GM18867 (cell line): ENCODE data around the gene GDPD3.

Experiments
- ATAC-seq: cut with Tn5 transposase; IDR thresholded peaks from one replicate; pipeline ENCODE4 v1.9.1; 2021; ENCODE audit warnings: mild to moderate bottlenecking, moderate library complexity; ENCODE audit not compliant: unreplicated experiment

Gene GDPD3

DNA sequence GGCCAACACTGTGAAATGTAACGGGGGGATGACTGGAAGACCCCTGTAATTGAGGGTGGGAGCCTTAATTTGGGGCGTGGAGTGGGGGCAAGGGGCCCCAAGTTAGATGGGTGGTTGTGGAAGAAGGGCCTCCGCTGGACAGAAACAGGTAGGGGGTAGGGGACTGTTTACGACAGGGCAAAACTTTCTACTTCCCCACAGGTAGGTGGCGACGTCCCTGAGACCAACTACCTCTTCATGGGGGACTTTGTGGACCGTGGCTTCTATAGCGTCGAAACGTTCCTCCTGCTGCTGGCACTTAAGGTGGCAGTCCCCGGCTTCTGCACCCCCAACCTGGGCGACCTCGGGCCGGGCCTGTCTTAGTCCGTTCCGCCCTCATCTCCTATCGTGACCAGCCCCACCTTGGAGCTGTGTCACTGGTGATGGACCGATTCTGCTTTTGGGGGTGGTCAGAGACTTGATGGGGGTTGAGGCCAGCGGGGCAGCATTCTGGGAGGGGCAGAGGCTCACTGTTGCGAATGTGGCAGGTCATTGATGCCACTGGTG lies 30.7 kb downstream of the GDPD3 start:
- no peak for ATAC-seq

- ATAC-seq = no peak
These were observed 33.9 kb downstream of the GDPD3 start for GRCh38 chr16:30079480-30079879.

DNA sequence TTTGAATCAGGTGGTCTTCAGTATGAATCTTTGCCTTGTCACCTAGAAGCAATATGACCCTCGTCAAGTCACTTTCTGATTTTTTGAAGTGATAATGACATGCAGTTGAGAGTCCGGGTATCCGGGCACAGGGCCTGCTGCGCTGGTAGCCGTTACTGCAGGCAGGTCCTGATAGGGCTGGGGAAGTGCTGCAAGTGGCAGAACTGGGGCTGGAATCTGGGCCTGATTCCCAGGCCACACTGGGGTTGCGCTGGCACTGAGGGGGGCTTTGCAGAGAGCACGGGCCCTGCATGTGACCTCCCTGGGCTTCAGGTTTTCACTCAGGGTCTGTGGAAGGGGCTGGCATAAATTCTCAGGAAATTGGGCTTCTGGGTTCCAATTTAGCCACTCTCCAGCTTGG lies 34.6 kb downstream of the GDPD3 start:
- no peak for ATAC-seq

GRCh38 chr16:30077656-30078055 lies 35.7 kb downstream of the GDPD3 start:
- no peak for ATAC-seq

DNA sequence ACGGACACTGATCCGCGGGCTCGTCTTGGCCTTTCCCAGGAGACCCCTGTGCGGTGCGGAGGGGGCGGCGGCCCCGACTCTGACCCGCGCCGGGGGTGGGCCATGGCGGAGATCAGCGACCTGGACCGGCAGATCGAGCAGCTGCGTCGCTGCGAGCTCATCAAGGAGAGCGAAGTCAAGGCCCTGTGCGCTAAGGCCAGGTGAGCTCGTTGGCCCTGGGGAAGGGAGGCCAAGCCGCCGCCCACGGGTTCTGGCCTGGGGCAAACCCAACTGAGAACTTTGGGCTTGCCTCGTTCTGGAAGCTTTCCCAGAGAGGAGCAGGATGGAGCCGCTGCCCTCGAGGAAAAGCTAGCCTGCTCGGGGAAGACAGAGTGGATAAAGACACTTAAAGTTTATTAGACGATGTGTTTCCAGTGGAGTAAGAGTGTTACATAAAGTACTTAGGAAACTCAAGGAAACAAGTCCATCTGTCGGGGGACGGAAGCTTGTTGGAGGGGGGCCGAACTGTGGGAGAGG lies 37.0 kb downstream of the GDPD3 start:
- ATAC-seq = peak; percentile 31

DNA sequence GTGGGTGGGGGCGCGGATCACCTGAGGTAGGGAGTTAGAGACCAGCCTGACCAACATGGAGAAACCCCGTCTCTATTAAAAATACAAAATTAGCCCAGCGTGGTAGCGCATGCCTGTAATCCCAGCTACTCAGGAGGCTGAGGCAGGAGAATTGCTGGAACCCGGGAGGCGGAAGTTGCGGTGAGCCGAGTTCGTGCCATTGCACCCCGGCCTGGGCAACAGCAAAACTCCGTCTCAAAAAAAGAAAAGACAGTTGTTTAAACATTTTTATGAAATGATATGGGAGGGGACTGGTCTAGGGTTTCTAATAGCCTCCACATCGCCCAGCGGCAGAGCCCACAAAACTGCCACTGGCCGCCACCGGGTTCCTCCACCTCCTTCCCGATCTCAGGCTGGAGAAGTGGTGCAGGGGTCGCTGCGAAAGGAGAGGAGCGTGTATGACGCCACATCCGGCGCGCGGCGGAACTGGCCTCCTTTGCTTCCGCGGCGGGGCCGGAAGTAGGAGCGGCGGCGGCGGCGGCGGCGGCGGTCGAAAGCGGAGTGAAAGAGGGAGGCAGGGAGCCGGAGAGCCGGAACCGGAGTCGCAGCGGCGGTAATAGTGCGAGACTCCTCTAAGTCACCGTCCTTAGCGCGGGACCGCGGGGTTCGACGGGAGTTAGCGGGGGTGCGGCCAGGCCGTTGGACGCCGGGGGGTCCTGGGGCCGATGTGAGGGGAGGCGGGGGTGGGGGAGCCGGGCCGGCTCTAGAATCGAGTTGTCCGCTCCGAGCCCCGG lies 37.6 kb downstream of the GDPD3 start, which contains the start of gene PPP4C:
PPP4C (plus strand) TSS at position 492 of the 773 bp plus-strand sequence. CDS start 384 bp downstream, outside the sequence.
- peak; percentile 71 for ATAC-seq

GRCh38 chr16:30070490-30070889 lies 42.8 kb downstream of the GDPD3 start:
- ATAC-seq = no peak

GRCh38 chr16:30069611-30070462 lies 43.5 kb downstream of the GDPD3 start:
- no peak for ATAC-seq

GRCh38 chr16:30068750-30069610 lies 44.4 kb downstream of the GDPD3 start:
- ATAC-seq = no peak

- no peak for ATAC-seq
These were observed 45.0 kb downstream of the GDPD3 start for GRCh38 chr16:30068333-30068732.

- ATAC-seq = no peak
These were observed 45.8 kb downstream of the GDPD3 start for GRCh38 chr16:30067584-30067916.

DNA sequence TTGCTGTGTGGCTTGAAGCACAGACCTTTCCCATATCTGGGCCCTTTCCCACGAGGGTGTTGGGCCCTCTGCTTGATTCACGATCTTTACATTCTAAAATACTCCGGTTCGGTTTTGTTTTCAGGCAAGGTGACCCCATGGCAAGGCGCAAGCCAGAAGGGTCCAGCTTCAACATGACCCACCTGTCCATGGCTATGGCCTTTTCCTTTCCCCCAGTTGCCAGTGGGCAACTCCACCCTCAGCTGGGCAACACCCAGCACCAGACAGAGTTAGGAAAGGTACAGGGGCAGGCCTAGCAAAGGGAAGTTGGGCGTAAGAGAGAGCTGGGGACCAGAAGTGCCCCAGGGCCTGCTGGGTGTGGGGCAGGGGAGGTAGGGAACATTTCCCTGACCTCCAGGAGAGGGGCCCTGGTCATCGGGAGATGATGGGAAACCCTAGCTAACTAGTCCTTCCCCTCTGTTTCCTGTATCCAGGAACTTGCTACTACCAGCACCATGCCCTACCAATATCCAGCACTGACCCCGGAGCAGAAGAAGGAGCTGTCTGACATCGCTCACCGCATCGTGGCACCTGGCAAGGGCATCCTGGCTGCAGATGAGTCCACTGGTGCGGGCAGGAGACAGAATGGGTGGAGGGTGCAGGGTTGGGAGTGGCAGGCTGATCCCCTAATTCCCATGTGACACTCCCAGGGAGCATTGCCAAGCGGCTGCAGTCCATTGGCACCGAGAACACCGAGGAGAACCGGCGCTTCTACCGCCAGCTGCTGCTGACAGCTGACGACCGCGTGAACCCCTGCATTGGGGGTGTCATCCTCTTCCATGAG lies 46.4 kb downstream of the GDPD3 start:
- no peak for ATAC-seq

GRCh38 chr16:30065943-30066760 lies 47.2 kb downstream of the GDPD3 start:
- ATAC-seq = no peak

DNA sequence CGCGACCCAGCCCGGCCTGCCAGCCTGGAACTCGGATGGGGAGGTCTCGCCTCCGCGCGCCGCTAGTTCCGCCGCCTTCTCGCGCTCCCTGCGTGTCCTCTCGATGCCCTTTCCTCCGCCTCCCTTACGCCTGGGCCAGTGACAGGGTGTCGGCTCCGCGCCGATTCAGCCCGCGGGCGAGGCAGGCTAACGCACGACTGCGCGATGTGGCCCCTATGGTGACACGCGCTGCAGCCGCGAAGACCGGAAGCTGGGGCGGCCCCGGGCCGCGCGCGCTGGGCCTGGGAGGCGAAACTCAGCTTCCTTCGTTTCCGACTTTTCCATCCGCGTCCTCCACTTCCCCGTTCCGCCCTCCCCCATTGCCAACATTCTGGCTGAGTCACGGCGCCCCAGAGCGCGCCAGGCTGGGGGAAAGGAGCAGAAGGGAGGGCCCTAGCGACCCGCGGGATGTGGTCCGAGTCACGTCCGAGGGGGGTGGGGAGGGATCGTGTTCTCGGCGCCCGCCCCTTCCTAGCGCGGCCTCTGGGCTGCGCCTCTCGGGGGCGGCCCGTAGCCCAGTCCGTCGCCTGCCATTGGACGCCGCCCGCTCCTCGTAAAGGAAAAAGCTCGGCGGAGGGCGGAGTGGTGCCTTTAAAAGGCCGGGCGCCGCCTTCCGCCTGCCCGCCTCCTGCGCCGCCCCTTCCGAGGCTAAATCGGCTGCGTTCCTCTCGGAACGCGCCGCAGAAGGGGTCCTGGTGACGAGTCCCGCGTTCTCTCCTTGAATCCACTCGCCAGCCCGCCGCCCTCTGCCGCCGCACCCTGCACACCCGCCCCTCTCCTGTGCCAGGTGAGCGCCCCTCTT lies 48.0 kb downstream of the GDPD3 start, which contains the start of gene ALDOA:
ALDOA (plus strand) TSS at position 659 of the 841 bp plus-strand sequence. CDS start 1,138 bp downstream, outside the sequence.
- ATAC-seq = peak; percentile 77

DNA sequence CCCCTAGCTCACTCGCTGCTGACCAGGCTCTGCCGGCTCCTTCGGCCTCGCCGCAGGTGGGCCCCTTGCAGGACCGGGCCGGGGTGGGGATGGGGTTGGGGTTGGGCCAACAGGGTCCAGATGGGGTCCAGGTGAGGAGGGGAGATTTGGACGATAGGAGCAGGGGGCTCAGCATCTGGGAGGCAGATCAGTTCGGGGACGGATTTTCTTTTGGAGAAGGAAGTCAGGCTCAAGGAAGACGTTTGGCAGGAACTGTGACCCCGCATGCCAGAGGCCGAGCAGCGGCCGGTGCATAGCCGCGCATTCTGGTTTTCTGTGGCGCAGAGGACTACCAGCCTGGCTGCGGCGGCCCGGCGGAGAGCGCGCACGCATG lies 48.6 kb downstream of the GDPD3 start:
- ATAC-seq = peak; percentile 9

DNA sequence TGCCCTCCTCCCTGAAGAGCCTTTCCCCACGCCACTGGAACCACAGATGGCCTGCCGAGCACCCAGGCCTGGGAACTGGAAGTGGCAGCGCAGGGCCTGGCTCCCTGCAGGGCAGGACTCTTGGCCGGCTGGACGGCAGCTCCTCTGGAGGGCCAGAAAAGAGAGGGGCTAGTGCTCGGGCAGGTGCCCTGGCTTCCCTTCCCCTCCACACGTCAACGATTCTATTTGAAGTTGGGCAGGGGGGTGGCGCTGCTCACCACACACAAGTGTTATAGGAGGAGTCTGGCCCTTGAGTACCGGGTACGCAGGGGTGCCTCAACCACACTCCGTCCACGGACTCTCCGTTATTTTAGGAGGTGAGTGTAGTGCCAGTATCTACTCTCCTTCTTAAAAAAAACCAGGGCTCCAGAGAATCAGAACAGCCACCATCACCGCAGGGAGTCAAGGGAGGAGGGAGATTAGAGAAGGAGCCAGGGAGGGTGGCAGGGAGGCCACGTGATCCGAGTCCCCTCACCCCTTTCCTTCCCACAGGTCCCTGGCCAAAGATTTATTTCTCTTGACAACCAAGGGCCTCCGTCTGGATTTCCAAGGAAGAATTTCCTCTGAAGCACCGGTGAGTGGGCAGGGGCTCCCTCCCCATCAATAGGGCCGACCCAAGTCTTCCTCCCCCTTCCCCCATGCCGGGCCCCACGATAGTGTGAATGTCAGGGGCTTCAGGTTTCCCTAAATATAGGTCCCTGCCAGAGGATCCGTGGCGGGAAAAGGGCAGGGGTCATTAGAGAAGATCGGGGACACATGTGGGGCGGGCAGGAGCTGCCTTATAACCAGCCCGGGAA lies 49.2 kb downstream of the GDPD3 start:
- ATAC-seq = no peak

DNA sequence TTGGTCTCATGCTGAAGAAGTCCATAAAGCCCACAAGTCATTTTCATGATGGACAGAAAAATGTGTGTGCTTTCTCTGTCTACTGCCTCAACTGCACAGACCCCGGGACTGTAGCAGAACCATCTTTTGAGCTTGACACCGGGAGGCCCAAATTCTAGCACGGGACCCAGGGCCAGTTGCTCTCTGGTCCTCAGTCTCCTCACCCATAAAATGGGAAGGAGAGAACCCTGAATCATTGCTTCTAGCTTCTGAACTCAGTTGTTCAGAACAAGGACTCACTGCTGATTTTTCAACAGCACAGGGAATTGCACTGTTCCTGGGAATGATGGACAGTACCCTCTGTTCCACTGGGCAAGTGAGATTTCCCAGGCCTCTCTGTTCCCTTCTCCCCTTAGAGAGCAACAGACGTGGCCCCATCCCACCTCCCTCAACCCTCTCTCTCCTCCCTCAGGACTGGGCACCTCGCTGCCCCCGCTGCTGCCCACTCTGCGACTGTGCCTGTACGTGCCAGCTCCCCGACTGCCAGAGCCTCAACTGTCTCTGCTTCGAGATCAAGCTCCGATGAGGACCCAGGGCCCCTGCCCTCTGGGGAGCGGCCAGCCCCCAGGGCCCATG lies 50.0 kb downstream of the GDPD3 start:
- no peak for ATAC-seq
